ENCODE measurements around the gene SLC25A11.
A peak's percentile ranks its signal among the peaks of the same experiment; 100 is the strongest.

The SLC25A11 gene

GRCh38 chr17:4897198-4897687 is 42.6 kb downstream of the SLC25A11 start:
- no peak overlapping the region for H4K8ac ChIP-seq (ENCODE audit: low read depth, low read length)
- no peak overlapping the region for H2BK5ac ChIP-seq (ENCODE audit: low read depth, low read length, poor library complexity)
- no peak overlapping the region for H3K18ac ChIP-seq (ENCODE audit: low read length)
- H2AK5ac ChIP-seq (ENCODE audit: low read length) = no peak overlapping the region
- H3K4ac ChIP-seq (ENCODE audit: low read depth, low read length) = no peak overlapping the region
- no peaks in the 10 kb centered on the region for H3K79me1 ChIP-seq (ENCODE audit: low read length)
- H3K9ac ChIP-seq (ENCODE audit: low read length) = no peak overlapping the region
- DNase-seq = no peak
- H2AFZ ChIP-seq (ENCODE audit: insufficient read depth, low read length, poor library complexity) = no peak overlapping the region
- H3K4me3 ChIP-seq (ENCODE audit: low read depth, low read length) = no peak overlapping the region
- no peaks in the 10 kb centered on the region for H3K27me3 ChIP-seq (ENCODE audit: insufficient read depth, low read length)
- no peaks in the 10 kb centered on the region for H3K4me1 ChIP-seq (ENCODE audit: control insufficient read depth in 1 of 2, insufficient read depth in 2 of 2, low read length in 2 of 2)
- H3K9me3 ChIP-seq (ENCODE audit: insufficient read depth, low read depth, low read length) = peaks cover 1% of the 10 kb centered on the region
- no peak overlapping the region for H4K12ac ChIP-seq (ENCODE audit: low read depth, low read length)
- no peak overlapping the region for H3K4me2 ChIP-seq (ENCODE audit: low read length)
- H3K79me2 ChIP-seq (ENCODE audit: control insufficient read depth, insufficient read depth, low read length, poor library complexity) = no peaks in the 10 kb centered on the region
- H3K36me3 ChIP-seq (ENCODE audit: control insufficient read depth in 1 of 2, insufficient read depth in 2 of 2, low read length in 2 of 2) = peaks cover 79 to 93% of the 10 kb centered on the region in 2 experiments
- no peak overlapping the region for H3K27ac ChIP-seq (ENCODE audit: low read depth, low read length)
- no peak overlapping the region for H2BK120ac ChIP-seq (ENCODE audit: insufficient read depth, low read length, poor library complexity)
- no peak overlapping the region for H3K14ac ChIP-seq (ENCODE audit: low read length)
- no peak overlapping the region for H4K91ac ChIP-seq (ENCODE audit: low read depth, low read length)
- no peak overlapping the region for H2BK12ac ChIP-seq (ENCODE audit: low read length)
- no CpG with 5 or more reads among the region's 10 CpGs for WGBS (ENCODE audit: extremely low coverage, insufficient coverage, insufficient read length)
- H3K23ac ChIP-seq (ENCODE audit: low read length) = no peak overlapping the region

- no peak overlapping the region for H3K4me3 ChIP-seq (ENCODE audit: low read depth, low read length)
- no peak overlapping the region for H4K8ac ChIP-seq (ENCODE audit: low read depth, low read length)
- H2AFZ ChIP-seq (ENCODE audit: insufficient read depth, low read length, poor library complexity) = no peak overlapping the region
- H4K12ac ChIP-seq (ENCODE audit: low read depth, low read length) = no peak overlapping the region
- H3K27ac ChIP-seq (ENCODE audit: low read depth, low read length) = no peak overlapping the region
- no peaks in the 10 kb centered on the region for H3K4me1 ChIP-seq (ENCODE audit: control insufficient read depth in 1 of 2, insufficient read depth in 2 of 2, low read length in 2 of 2)
- H3K4ac ChIP-seq (ENCODE audit: low read depth, low read length) = no peak overlapping the region
- no peak overlapping the region for H4K91ac ChIP-seq (ENCODE audit: low read depth, low read length)
- peaks cover 86 to 97% of the 10 kb centered on the region in 2 experiments for H3K36me3 ChIP-seq (ENCODE audit: control insufficient read depth in 1 of 2, insufficient read depth in 2 of 2, low read length in 2 of 2)
- H3K27me3 ChIP-seq (ENCODE audit: insufficient read depth, low read length) = no peaks in the 10 kb centered on the region
- no peak for DNase-seq
- no peak overlapping the region for H3K9ac ChIP-seq (ENCODE audit: low read length)
- H3K18ac ChIP-seq (ENCODE audit: low read length) = no peak overlapping the region
- no peaks in the 10 kb centered on the region for H3K79me1 ChIP-seq (ENCODE audit: low read length)
- no peak overlapping the region for H2BK12ac ChIP-seq (ENCODE audit: low read length)
- H3K14ac ChIP-seq (ENCODE audit: low read length) = no peak overlapping the region
- H2AK5ac ChIP-seq (ENCODE audit: low read length) = no peak overlapping the region
- H3K23ac ChIP-seq (ENCODE audit: low read length) = no peak overlapping the region
- no peak overlapping the region for H2BK5ac ChIP-seq (ENCODE audit: low read depth, low read length, poor library complexity)
- H2BK120ac ChIP-seq (ENCODE audit: insufficient read depth, low read length, poor library complexity) = no peak overlapping the region
- H3K4me2 ChIP-seq (ENCODE audit: low read length) = no peak overlapping the region
- H3K79me2 ChIP-seq (ENCODE audit: control insufficient read depth, insufficient read depth, low read length, poor library complexity) = no peaks in the 10 kb centered on the region
- WGBS (ENCODE audit: extremely low coverage, insufficient coverage, insufficient read length) = no CpG with 5 or more reads among the region's 27 CpGs
- peaks cover 1% of the 10 kb centered on the region for H3K9me3 ChIP-seq (ENCODE audit: insufficient read depth, low read depth, low read length)
Measured at GRCh38 chr17:4896332-4897197, 43.3 kb downstream of the SLC25A11 start.

GRCh38 chr17:4895657-4896331 is 44.1 kb downstream of the SLC25A11 start:
- peaks cover 1% of the 10 kb centered on the region for H3K9me3 ChIP-seq (ENCODE audit: insufficient read depth, low read depth, low read length)
- H3K23ac ChIP-seq (ENCODE audit: low read length) = no peak overlapping the region
- no peaks in the 10 kb centered on the region for H3K27me3 ChIP-seq (ENCODE audit: insufficient read depth, low read length)
- no peak overlapping the region for H2BK12ac ChIP-seq (ENCODE audit: low read length)
- no peak overlapping the region for H3K4me2 ChIP-seq (ENCODE audit: low read length)
- H3K4me3 ChIP-seq (ENCODE audit: low read depth, low read length) = no peak overlapping the region
- no peak overlapping the region for H3K27ac ChIP-seq (ENCODE audit: low read depth, low read length)
- no peak overlapping the region for H3K9ac ChIP-seq (ENCODE audit: low read length)
- H2BK5ac ChIP-seq (ENCODE audit: low read depth, low read length, poor library complexity) = no peak overlapping the region
- peaks cover 89 to 97% of the 10 kb centered on the region in 2 experiments for H3K36me3 ChIP-seq (ENCODE audit: control insufficient read depth in 1 of 2, insufficient read depth in 2 of 2, low read length in 2 of 2)
- H3K14ac ChIP-seq (ENCODE audit: low read length) = no peak overlapping the region
- H3K79me1 ChIP-seq (ENCODE audit: low read length) = no peaks in the 10 kb centered on the region
- H2AK5ac ChIP-seq (ENCODE audit: low read length) = no peak overlapping the region
- no peak overlapping the region for H2AFZ ChIP-seq (ENCODE audit: insufficient read depth, low read length, poor library complexity)
- no peak overlapping the region for H2BK120ac ChIP-seq (ENCODE audit: insufficient read depth, low read length, poor library complexity)
- no peak overlapping the region for H4K12ac ChIP-seq (ENCODE audit: low read depth, low read length)
- H4K8ac ChIP-seq (ENCODE audit: low read depth, low read length) = no peak overlapping the region
- H3K79me2 ChIP-seq (ENCODE audit: control insufficient read depth, insufficient read depth, low read length, poor library complexity) = no peaks in the 10 kb centered on the region
- no peak overlapping the region for H4K91ac ChIP-seq (ENCODE audit: low read depth, low read length)
- no peak overlapping the region for H3K4ac ChIP-seq (ENCODE audit: low read depth, low read length)
- no CpG with 5 or more reads among the region's 27 CpGs for WGBS (ENCODE audit: extremely low coverage, insufficient coverage, insufficient read length)
- no peak overlapping the region for H3K18ac ChIP-seq (ENCODE audit: low read length)
- DNase-seq = peak in 1 of 2 donors; percentile 23
- H3K4me1 ChIP-seq (ENCODE audit: control insufficient read depth in 1 of 2, insufficient read depth in 2 of 2, low read length in 2 of 2) = no peaks in the 10 kb centered on the region

DNA sequence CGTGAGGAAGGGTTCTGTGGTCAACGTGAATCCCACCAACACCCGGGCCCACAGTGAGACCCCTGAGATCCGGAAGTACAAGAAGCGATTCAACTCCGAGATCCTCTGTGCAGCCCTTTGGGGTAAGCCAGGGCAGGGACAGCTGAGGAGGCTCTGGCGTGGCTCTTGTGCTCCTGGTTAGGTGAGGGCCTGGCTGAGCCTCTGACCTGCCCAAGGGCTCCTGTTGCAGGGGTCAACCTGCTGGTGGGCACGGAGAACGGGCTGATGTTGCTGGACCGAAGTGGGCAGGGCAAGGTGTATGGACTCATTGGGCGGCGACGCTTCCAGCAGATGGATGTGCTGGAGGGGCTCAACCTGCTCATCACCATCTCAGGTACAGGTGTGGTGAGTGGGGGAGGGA is 44.7 kb downstream of the SLC25A11 start:
- no peak overlapping the region for H2AK5ac ChIP-seq (ENCODE audit: low read length)
- H4K8ac ChIP-seq (ENCODE audit: low read depth, low read length) = no peak overlapping the region
- no peak overlapping the region for H4K91ac ChIP-seq (ENCODE audit: low read depth, low read length)
- H3K27ac ChIP-seq (ENCODE audit: low read depth, low read length) = no peak overlapping the region
- H3K9ac ChIP-seq (ENCODE audit: low read length) = no peak overlapping the region
- H3K79me1 ChIP-seq (ENCODE audit: low read length) = no peaks in the 10 kb centered on the region
- no peak overlapping the region for H2BK12ac ChIP-seq (ENCODE audit: low read length)
- H3K79me2 ChIP-seq (ENCODE audit: control insufficient read depth, insufficient read depth, low read length, poor library complexity) = no peaks in the 10 kb centered on the region
- no CpG with 5 or more reads among the region's 13 CpGs for WGBS (ENCODE audit: extremely low coverage, insufficient coverage, insufficient read length)
- peaks cover 1% of the 10 kb centered on the region for H3K9me3 ChIP-seq (ENCODE audit: insufficient read depth, low read depth, low read length)
- no peaks in the 10 kb centered on the region for H3K4me1 ChIP-seq (ENCODE audit: control insufficient read depth in 1 of 2, insufficient read depth in 2 of 2, low read length in 2 of 2)
- no peak overlapping the region for H3K4me3 ChIP-seq (ENCODE audit: low read depth, low read length)
- no peak overlapping the region for H3K14ac ChIP-seq (ENCODE audit: low read length)
- no peak overlapping the region for H2AFZ ChIP-seq (ENCODE audit: insufficient read depth, low read length, poor library complexity)
- no peak overlapping the region for H4K12ac ChIP-seq (ENCODE audit: low read depth, low read length)
- no peak overlapping the region for H3K4ac ChIP-seq (ENCODE audit: low read depth, low read length)
- no peak for DNase-seq
- H3K4me2 ChIP-seq (ENCODE audit: low read length) = no peak overlapping the region
- peaks cover 90 to 97% of the 10 kb centered on the region in 2 experiments for H3K36me3 ChIP-seq (ENCODE audit: control insufficient read depth in 1 of 2, insufficient read depth in 2 of 2, low read length in 2 of 2)
- H3K23ac ChIP-seq (ENCODE audit: low read length) = no peak overlapping the region
- no peak overlapping the region for H3K18ac ChIP-seq (ENCODE audit: low read length)
- H3K27me3 ChIP-seq (ENCODE audit: insufficient read depth, low read length) = no peaks in the 10 kb centered on the region
- no peak overlapping the region for H2BK120ac ChIP-seq (ENCODE audit: insufficient read depth, low read length, poor library complexity)
- H2BK5ac ChIP-seq (ENCODE audit: low read depth, low read length, poor library complexity) = no peak overlapping the region

Data from trophoblast cell (in vitro differentiated cells and primary cell).